Trophoblast cell (in vitro differentiated cells and primary cell): Measurements from ENCODE around the gene LDB2.

Experiments used
- DNase-seq, 2 donors: peaks; one replicate each; pipeline ENCODE4 v3.0.0-alpha.2; 2016
- H2AFZ ChIP-seq: 2 replicates; pipeline ENCODE4 v1.6.1; 2013; ENCODE audit warnings: low read length, moderate library complexity, mild to moderate bottlenecking; ENCODE audit not compliant: insufficient read depth, poor library complexity
- H2AK5ac ChIP-seq: 2 replicates; pipeline ENCODE4 v1.6.1; 2013; ENCODE audit warnings: mild to moderate bottlenecking, low read length
- H2BK120ac ChIP-seq: 2 replicates; pipeline ENCODE4 v1.6.1; 2013; ENCODE audit warnings: low read length, mild to moderate bottlenecking, moderate library complexity; ENCODE audit not compliant: insufficient read depth, poor library complexity
- H2BK12ac ChIP-seq: 2 replicates; pipeline ENCODE4 v1.6.1; 2013; ENCODE audit warnings: mild to moderate bottlenecking, low read length, moderate library complexity
- H2BK5ac ChIP-seq: 2 replicates; pipeline ENCODE4 v1.6.1; 2013; ENCODE audit warnings: low read length, low read depth, moderate library complexity, mild to moderate bottlenecking; ENCODE audit not compliant: poor library complexity
- H3K14ac ChIP-seq: 2 replicates; pipeline ENCODE4 v1.6.1; 2013; ENCODE audit warnings: mild to moderate bottlenecking, low read length
- H3K18ac ChIP-seq: 2 replicates; pipeline ENCODE4 v1.6.1; 2013; ENCODE audit warnings: mild to moderate bottlenecking, low read length
- H3K23ac ChIP-seq: 2 replicates; pipeline ENCODE4 v1.6.1; 2013; ENCODE audit warnings: low read length
- H3K27ac ChIP-seq: 2 replicates; pipeline ENCODE4 v1.5.1; 2013; ENCODE audit warnings: low read depth, mild to moderate bottlenecking, inconsistent platforms, low read length, moderate library complexity
- H3K27me3 ChIP-seq: 2 replicates; pipeline ENCODE4 v1.6.1; 2013; ENCODE audit warnings: inconsistent platforms, mild to moderate bottlenecking, low read length, moderate library complexity; ENCODE audit not compliant: insufficient read depth
- H3K36me3 ChIP-seq, 2 experiments: 1 replicate in 1 of 2; 2 replicates in 1 of 2; pipeline ENCODE4 v1.6.1; 2013; ENCODE audit warnings: low read length in 2 of 2, mild to moderate bottlenecking in 2 of 2, moderate library complexity in 1 of 2; ENCODE audit not compliant: insufficient read depth in 2 of 2, control insufficient read depth in 1 of 2
- H3K4ac ChIP-seq: 2 replicates; pipeline ENCODE4 v1.6.1; 2013; ENCODE audit warnings: low read depth, mild to moderate bottlenecking, low read length, moderate library complexity
- H3K4me1 ChIP-seq, 2 experiments: 1 replicate in 1 of 2; 2 replicates in 1 of 2; pipeline ENCODE4 v1.6.1; 2013; ENCODE audit warnings: low read length in 2 of 2, mild to moderate bottlenecking in 2 of 2, moderate library complexity in 1 of 2; ENCODE audit not compliant: insufficient read depth in 2 of 2, control insufficient read depth in 1 of 2
- H3K4me2 ChIP-seq: 2 replicates; pipeline ENCODE4 v1.6.1; 2013; ENCODE audit warnings: inconsistent platforms, mild to moderate bottlenecking, low read length, moderate library complexity
- H3K4me3 ChIP-seq: 2 replicates; pipeline ENCODE4 v1.5.1; 2013; ENCODE audit warnings: mild to moderate bottlenecking, low read depth, low read length, inconsistent platforms
- H3K79me1 ChIP-seq: one replicate; pipeline ENCODE4 v1.6.1; 2013; ENCODE audit warnings: low read length
- H3K79me2 ChIP-seq: 2 replicates; pipeline ENCODE4 v1.6.1; 2013; ENCODE audit warnings: low read length, mild to moderate bottlenecking; ENCODE audit not compliant: control insufficient read depth, insufficient read depth, poor library complexity
- H3K9ac ChIP-seq: 2 replicates; pipeline ENCODE4 v1.6.1; 2013; ENCODE audit warnings: mild to moderate bottlenecking, low read length
- H3K9me3 ChIP-seq: 2 replicates; pipeline ENCODE4 v1.6.1; 2013; ENCODE audit warnings: low read depth, mild to moderate bottlenecking, control low read depth, inconsistent platforms, low read length; ENCODE audit not compliant: insufficient read depth
- H4K12ac ChIP-seq: 2 replicates; pipeline ENCODE4 v1.6.1; 2013; ENCODE audit warnings: low read depth, mild to moderate bottlenecking, low read length, moderate library complexity
- H4K8ac ChIP-seq: 2 replicates; pipeline ENCODE4 v1.6.1; 2013; ENCODE audit warnings: low read depth, mild to moderate bottlenecking, low read length, moderate library complexity
- H4K91ac ChIP-seq: one replicate; pipeline ENCODE4 v1.6.1; 2013; ENCODE audit warnings: low read depth, mild to moderate bottlenecking, low read length, moderate library complexity
- WGBS: extraction: QIAGEN DNeasy Blood & Tissue Kit; methylation state at CpG from one replicate; pipeline ENCODE4 v1.1.7; 2013; ENCODE audit warnings: missing lambda C conversion rate; ENCODE audit not compliant: insufficient read length, insufficient coverage; ENCODE audit errors: extremely low coverage; 5-methylcytosine and 5-hydroxymethylcytosine counted together

The LDB2 gene

DNA sequence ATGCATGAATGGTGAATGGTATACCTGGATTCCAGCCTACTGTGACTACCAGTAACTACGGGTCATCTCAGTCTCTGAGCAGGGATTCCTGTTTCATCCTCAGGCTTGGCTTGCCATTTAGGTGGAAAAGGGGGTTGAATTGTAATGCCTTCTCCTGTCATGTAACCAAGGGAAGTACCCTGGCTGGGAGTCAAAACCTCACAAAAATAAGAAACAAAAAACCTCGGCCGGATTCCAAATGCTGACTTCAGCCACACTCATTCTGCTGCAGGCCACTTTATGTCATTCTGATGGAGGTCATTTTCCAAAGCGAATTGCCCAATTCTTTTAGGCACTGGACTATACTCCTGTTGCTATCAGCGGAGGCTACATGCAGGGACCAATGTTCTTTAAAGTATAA is 324.7 kb downstream of the LDB2 start:
- no peaks in the 10 kb centered on the region for H3K9me3 ChIP-seq
- no peak overlapping the region for H3K9ac ChIP-seq
- no peak overlapping the region for H3K4me2 ChIP-seq
- no peak overlapping the region for H4K12ac ChIP-seq
- DNase-seq, result no peak
- no peak overlapping the region for H2BK12ac ChIP-seq
- H3K79me1 ChIP-seq, result no peaks in the 10 kb centered on the region
- H3K23ac ChIP-seq, result no peak overlapping the region
- no peak overlapping the region for H2BK5ac ChIP-seq
- no peak overlapping the region for H4K8ac ChIP-seq
- H3K4me3 ChIP-seq, result no peak overlapping the region
- no peak overlapping the region for H2AK5ac ChIP-seq
- no peaks in the 10 kb centered on the region for H3K36me3 ChIP-seq
- H2AFZ ChIP-seq, result no peak overlapping the region
- WGBS, result no CpG with 5 or more reads among the region's 5 CpGs
- no peak overlapping the region for H3K14ac ChIP-seq
- no peak overlapping the region for H2BK120ac ChIP-seq
- no peak overlapping the region for H4K91ac ChIP-seq
- no peaks in the 10 kb centered on the region for H3K79me2 ChIP-seq
- H3K18ac ChIP-seq, result no peak overlapping the region
- H3K27ac ChIP-seq, result no peak overlapping the region
- no peaks in the 10 kb centered on the region for H3K27me3 ChIP-seq
- no peak overlapping the region for H3K4ac ChIP-seq
- H3K4me1 ChIP-seq, result no peaks in the 10 kb centered on the region

DNA sequence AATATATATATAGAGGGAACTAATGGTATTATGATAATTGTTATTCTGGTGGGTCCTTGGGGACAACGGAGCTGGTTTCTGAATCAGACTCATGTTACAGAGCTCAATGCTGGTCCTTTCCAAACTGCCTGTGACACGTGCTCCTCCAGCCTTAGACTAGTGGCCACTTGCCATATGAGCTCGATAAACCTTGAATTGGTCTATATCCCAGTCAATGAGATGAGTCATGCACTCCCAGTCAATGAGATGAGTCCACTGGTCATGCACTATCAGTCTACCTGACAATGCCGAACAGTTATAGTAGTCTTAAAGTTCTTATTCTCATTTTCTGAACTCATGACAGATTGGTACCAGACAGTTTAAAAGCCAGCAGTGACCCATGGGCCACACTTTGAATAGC is 325.2 kb downstream of the LDB2 start:
- H2BK120ac ChIP-seq, result no peak overlapping the region
- no peak for DNase-seq
- H4K12ac ChIP-seq, result no peak overlapping the region
- H4K91ac ChIP-seq, result no peak overlapping the region
- H3K23ac ChIP-seq, result no peak overlapping the region
- H3K4me1 ChIP-seq, result no peaks in the 10 kb centered on the region
- no peaks in the 10 kb centered on the region for H3K9me3 ChIP-seq
- H3K14ac ChIP-seq, result no peak overlapping the region
- H2AFZ ChIP-seq, result no peak overlapping the region
- no peak overlapping the region for H2BK5ac ChIP-seq
- H2BK12ac ChIP-seq, result no peak overlapping the region
- no peaks in the 10 kb centered on the region for H3K79me1 ChIP-seq
- no peaks in the 10 kb centered on the region for H3K79me2 ChIP-seq
- no peak overlapping the region for H3K4me3 ChIP-seq
- H3K4me2 ChIP-seq, result no peak overlapping the region
- no peak overlapping the region for H3K18ac ChIP-seq
- H3K4ac ChIP-seq, result no peak overlapping the region
- no peaks in the 10 kb centered on the region for H3K36me3 ChIP-seq
- H2AK5ac ChIP-seq, result no peak overlapping the region
- H3K27me3 ChIP-seq, result no peaks in the 10 kb centered on the region
- no peak overlapping the region for H3K9ac ChIP-seq
- no CpG with 5 or more reads among the region's 4 CpGs for WGBS
- no peak overlapping the region for H3K27ac ChIP-seq
- no peak overlapping the region for H4K8ac ChIP-seq

DNA sequence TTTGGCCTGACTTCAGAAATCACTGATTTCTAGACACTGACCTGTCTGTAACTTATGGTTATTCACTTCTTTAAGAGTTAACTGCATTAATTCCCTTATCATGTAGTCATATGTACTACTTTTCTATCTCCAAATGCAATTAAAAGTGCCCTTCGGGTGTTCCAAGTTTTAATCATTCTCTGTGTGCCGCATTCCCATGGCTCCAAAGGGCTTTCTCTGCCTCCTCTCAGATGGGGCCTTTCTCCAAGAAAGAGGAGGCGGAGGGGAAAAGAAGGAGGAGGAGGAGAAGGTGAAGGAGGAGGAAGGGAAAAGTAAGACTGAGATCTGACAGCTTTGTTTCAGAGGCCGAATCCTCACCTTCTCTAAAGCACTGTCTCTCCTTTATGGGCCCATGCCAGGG is 325.8 kb downstream of the LDB2 start:
- Histone ChIP-seq H3K4me2 (no peak overlapping the region), H2BK12ac (no peak overlapping the region), H4K12ac (no peak overlapping the region), H3K18ac (no peak overlapping the region), H3K23ac (no peak overlapping the region), H3K4me3 (no peak overlapping the region), H3K4ac (no peak overlapping the region), H3K9me3 (no peaks in the 10 kb centered on the region), H3K9ac (no peak overlapping the region), H2BK120ac (no peak overlapping the region), H3K14ac (no peak overlapping the region), H3K79me1 (no peaks in the 10 kb centered on the region), H3K27me3 (no peaks in the 10 kb centered on the region), H4K8ac (no peak overlapping the region), H4K91ac (no peak overlapping the region), H3K27ac (no peak overlapping the region), H3K36me3 (no peaks in the 10 kb centered on the region), H2AK5ac (no peak overlapping the region), H2BK5ac (no peak overlapping the region), H3K79me2 (no peaks in the 10 kb centered on the region), H2AFZ (no peak overlapping the region), H3K4me1 (no peaks in the 10 kb centered on the region)
- WGBS, result no CpG with 5 or more reads among the region's 4 CpGs
- DNase-seq, result no peak

DNA sequence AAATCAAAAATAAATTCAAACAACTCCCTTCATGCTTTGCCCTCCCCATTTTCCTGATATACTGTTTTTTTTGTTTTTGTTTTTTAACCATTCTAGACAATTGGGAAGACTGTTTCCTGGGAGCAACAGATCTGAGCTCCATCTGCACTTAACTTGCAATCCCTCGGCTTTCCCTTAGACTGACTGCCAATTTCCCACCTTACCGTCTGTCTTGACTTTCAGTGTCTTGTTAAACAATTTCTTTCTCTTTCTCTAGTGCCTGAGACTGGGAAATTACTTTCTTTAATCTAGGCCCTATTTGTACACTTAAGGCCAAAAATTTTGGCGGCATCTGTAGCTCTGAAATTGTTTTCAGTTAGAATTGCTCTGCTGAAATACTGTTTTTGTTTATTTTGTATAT is 326.3 kb downstream of the LDB2 start:
- Histone ChIP-seq H3K4ac (no peak overlapping the region), H2AK5ac (no peak overlapping the region), H3K9ac (no peak overlapping the region), H3K79me1 (no peaks in the 10 kb centered on the region), H3K79me2 (no peaks in the 10 kb centered on the region), H4K91ac (no peak overlapping the region), H3K36me3 (no peaks in the 10 kb centered on the region), H3K23ac (no peak overlapping the region), H3K4me3 (no peak overlapping the region), H3K4me2 (no peak overlapping the region), H2BK5ac (no peak overlapping the region), H3K27me3 (no peaks in the 10 kb centered on the region), H4K8ac (no peak overlapping the region), H2BK120ac (no peak overlapping the region), H3K27ac (no peak overlapping the region), H3K18ac (no peak overlapping the region), H2BK12ac (no peak overlapping the region), H3K4me1 (no peaks in the 10 kb centered on the region), H3K14ac (no peak overlapping the region), H3K9me3 (no peaks in the 10 kb centered on the region), H2AFZ (no peak overlapping the region), H4K12ac (no peak overlapping the region)
- DNase-seq, result no peak
- WGBS, result no CpG with 5 or more reads among the region's 3 CpGs
